ENCODE results near the gene VCL. TPM values are rescaled to one million over a fixed set of nuclear protein-coding genes. Genes with fewer than 3 reads are reported as not detected.
A peak's percentile ranks its signal among the peaks of the same experiment; 100 is the strongest.

The VCL gene
- polyA plus RNA-seq, 10 donors = 113 to 182 (median 137) TPM

- DNase-seq = no peak
These were observed 152.5 kb downstream of the VCL start, which contains the start of gene AP3M1 for GRCh38 chr10:74150204-74150989. Gene AP3M1, minus strand, starts transcription at chr10:74150828. Its CDS starts 12,449 bp downstream, at chr10:74138379.

DNA sequence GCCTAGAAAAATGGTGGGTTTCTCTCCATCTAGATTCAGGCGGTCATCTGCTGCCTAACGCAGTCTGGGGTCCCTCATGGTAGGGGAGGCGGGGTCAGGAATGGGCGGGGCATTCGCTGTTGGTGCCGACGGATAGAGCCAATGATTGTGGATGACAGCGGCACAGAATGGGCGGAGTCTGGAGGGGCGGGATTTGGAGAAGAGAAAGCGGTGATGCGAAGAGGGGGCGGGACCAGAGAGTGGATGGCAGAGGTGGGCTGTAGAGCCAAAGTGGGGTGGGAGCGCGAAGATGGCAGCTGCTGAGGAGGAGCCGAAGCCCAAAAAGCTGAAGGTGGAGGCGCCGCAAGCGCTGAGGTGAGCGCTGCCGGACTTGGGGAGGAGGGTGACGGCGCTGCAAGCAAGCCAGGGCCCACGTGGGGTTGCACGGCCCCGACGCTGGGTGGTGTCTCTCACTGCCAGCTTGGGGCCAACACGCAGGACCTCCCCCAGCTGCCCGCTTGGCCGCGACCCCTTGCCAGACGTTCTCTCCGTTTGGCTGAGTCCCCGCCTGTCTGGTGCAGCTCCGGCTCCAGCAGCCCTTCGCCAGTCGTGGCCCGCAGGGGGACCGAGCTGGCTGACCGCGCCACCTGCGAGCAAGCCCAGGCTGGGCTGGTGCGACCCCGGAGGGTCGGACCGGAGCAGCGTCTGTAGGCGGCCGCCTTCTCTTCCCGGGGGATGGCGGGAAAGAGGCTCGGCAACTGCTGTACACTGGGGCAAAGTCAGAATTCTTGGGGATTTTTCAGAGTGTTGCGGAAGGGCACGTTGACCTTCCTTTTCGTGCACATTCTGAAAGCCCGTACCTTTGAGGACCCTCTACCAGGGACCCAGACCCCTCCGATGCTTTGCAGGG lies 153.3 kb downstream of the VCL start, which contains the start of gene ADK:
Gene ADK, plus strand, starts transcription at position 232 of the 889 bp plus-strand sequence. Its CDS starts 58 bp downstream, at position 290.
- DNase-seq = peak; percentile 99 to 100 (median 99)

DNA sequence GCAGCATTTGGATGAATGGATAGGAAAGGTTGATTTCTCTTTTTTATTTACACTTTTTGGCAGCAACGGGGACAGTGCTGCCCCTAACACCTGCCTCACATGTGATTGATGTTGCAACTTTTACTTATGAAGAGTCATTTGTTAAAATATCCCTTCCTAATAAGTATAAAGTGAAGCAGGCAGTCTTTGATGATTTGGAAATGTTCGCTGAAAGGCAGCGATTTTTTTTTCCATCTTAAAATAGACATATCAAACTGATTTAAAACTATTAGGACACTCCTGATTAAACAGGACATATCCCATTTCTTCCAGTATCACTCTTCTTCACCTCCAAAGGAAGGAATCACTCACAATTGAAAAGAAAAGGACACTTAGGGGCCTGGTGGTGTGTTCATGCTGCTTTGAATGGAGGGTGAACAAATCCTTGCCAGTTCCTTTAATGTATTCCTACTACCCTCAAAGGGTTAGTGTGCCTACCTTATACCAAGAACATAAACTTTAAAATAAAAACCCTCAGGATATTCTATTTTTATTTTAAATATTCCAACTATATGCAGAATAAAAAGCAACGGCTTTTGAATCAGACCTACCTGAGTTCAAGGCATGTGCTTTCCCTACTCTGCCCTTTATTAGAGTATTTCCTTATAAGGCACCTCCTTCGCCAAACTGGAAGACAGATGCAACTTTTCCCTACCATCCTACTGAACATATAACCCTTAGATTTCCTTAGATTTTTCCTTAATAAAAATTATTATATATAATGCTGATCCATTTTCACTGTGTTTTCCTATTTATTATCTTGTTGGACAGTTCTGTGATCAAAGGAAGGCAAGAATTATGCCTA lies 154.2 kb downstream of the VCL start:
- no peak for DNase-seq

DNA sequence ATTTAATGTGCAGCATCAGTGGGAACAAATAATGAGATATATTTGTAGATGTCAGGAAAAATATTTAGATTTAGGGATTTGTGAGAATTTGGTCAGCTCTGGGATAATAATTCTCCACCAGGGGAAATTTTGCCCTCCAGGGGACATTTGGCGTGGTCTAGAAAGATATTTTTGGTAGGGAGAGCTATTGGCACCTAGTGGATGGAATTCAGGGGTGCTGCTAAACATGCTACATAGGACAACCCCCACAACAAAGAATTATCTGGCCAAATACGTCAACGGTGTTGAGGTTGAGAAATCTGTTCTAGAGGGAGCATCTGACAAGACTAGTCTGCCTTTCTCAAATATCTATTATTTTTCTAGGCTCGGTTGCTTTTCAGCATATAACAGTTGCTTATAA lies 155.2 kb downstream of the VCL start:
- DNase-seq = no peak

GRCh38 chr10:74153676-74154075 lies 155.8 kb downstream of the VCL start:
- no peak for DNase-seq

- DNase-seq = peak in 2 of 3 donors; percentile 47 to 65
These were observed 159.0 kb downstream of the VCL start for GRCh38 chr10:74156919-74157289.

- DNase-seq = no peak
These were observed 162.1 kb downstream of the VCL start for GRCh38 chr10:74160013-74160412.

- DNase-seq = no peak
These were observed 165.6 kb downstream of the VCL start for GRCh38 chr10:74163319-74164068.

DNA sequence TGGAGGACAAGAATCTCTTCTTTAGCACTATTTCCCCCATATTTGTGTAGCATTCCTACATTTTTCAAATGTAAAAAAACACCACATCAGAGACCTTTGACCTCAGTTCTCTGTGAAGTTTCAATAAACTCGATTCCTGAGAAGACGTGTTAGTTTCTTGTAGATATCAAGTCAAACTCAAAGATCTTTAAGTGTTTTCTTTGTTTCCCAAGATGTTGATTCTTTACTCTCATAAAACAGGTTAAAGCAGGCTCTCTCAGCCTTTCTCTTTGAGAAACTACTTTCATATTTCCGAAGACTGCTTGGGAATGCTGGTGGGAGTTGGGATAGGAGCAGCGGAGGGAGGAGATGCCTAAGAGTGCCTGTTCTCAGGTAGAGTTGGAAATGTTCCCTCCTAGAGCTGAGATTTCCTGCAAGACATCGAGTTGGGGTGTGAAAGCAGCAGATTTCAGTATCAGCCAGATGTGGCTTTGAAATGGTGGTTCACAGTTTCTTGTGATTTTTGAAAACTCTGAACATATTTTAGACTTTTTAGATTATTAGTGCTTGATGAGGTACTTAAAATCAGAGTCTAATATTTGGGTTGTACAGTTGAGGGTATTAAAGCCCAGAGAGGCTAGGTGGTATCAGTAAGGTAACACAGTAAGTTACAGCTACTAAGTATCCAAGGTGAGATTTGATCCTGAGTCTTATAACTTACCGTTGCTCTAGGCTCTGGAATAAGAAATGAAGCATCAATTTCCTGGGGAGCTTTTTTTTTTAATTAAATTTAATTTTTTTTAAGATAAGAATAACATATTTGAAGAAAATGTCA lies 167.0 kb downstream of the VCL start:
- no peak for DNase-seq

DNA sequence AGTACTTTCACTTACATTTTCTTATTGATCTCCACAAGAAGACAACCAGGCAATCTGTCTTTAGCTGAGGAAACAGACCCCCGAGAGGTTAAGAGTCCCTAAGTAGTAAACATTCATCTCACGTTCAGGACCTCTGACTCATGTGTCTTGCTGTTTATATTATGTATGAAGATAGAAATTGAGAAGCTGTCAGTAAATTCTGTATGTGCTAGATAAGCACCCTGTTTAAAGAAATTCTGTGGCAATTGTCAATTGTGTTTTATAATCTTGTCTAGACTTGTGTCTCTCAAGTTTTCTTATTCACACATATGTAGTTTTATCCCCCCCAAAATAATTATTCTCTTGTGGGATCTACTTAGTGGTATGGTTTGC lies 167.6 kb downstream of the VCL start:
- no peak for DNase-seq

- no peak for DNase-seq
These were observed 169.5 kb downstream of the VCL start for GRCh38 chr10:74167443-74167842.

Other genes starting within 250 kb of the VCL start
- gene CHCHD1, start 216.1 kb upstream of the VCL start, polyA plus RNA-seq (ENCODE audit: insufficient read length in 10 of 10) = 10 to 100 TPM; 27.8 to 37.4 (median 33.1) TPM
- 10 to 100 TPM; 53.3 to 85.7 (median 67.2) TPM for gene ZSWIM8, start 212.5 kb upstream of the VCL start, polyA plus RNA-seq (ENCODE audit: insufficient read length in 10 of 10)
- 10 to 100 TPM; 13.3 to 23.4 (median 20.4) TPM for gene NDST2, start 186.5 kb upstream of the VCL start, polyA plus RNA-seq (ENCODE audit: insufficient read length in 10 of 10)
- 10 to 100 TPM; 20.6 to 33.8 (median 28.1) TPM for gene CAMK2G, start 123.6 kb upstream of the VCL start, polyA plus RNA-seq (ENCODE audit: insufficient read length in 10 of 10)
- gene PLAU, start 87.0 kb upstream of the VCL start, polyA plus RNA-seq (ENCODE audit: insufficient read length in 10 of 10) = 10 to 100 TPM; 22.4 to 39.2 (median 28.3) TPM
- 10 to 100 TPM; 31.9 to 43.6 (median 38.1) TPM for gene AP3M1, start 152.7 kb downstream of the VCL start, polyA plus RNA-seq (ENCODE audit: insufficient read length in 10 of 10)
- gene ADK, start 153.1 kb downstream of the VCL start, polyA plus RNA-seq (ENCODE audit: insufficient read length in 10 of 10) = 10 to 100 TPM; 29.7 to 39.6 (median 34.0) TPM

Measured in muscle of back (tissue), 11 donors.